Calu3 (cell line): ENCODE results near the gene CDO1. TPM values are rescaled to one million over a fixed set of nuclear protein-coding genes. Genes with fewer than 3 reads are reported as not detected.

Experiments
- BruUV-seq: library from RNA; stranded (reverse); fragments of 400-500 nt; replicated peaks from 2 replicates; lab custom pipeline; 2021; lab: Mats Ljungman, UMichigan
- CTCF ChIA-PET: fragments of 300-600 bp; sonication (Branson Sonifier 250); formaldehyde crosslinking; loops from one replicate; lab custom pipeline; 2022; ENCODE audit warnings: antibody characterized with exemption; lab: Charles Lee
- DNase-seq: peaks from one replicate; pipeline ENCODE4 v3.0.0; 2022
- H3K27ac Mint-ChIP-seq: one replicate; pipeline ENCODE4 v1.8.0; 2022; ENCODE audit warnings: mixed read lengths; ENCODE audit not compliant: unreplicated experiment
- H3K27me3 Mint-ChIP-seq: one replicate; pipeline ENCODE4 v1.8.0; 2022; ENCODE audit warnings: mixed read lengths; ENCODE audit not compliant: unreplicated experiment
- H3K36me3 Mint-ChIP-seq: one replicate; pipeline ENCODE4 v1.8.0; 2022; ENCODE audit warnings: mild to moderate bottlenecking, moderate library complexity, mixed read lengths; ENCODE audit not compliant: insufficient read depth, unreplicated experiment
- H3K4me1 Mint-ChIP-seq: one replicate; pipeline ENCODE4 v1.8.0; 2022; ENCODE audit warnings: mild to moderate bottlenecking, low read depth, mixed read lengths; ENCODE audit not compliant: unreplicated experiment
- H3K4me3 Mint-ChIP-seq: one replicate; pipeline ENCODE4 v1.8.0; 2022; ENCODE audit warnings: mild to moderate bottlenecking, low read depth, moderate library complexity, mixed read lengths; ENCODE audit not compliant: unreplicated experiment
- H3K9me3 Mint-ChIP-seq: one replicate; pipeline ENCODE4 v1.8.0; 2022; ENCODE audit warnings: low read depth, mixed read lengths; ENCODE audit not compliant: unreplicated experiment
- intact Hi-C: fragments of 100-400 bp; cut with micrococcal nuclease; formaldehyde crosslinking; loops from one replicate; pipeline ENCODE4 v1.10.0; 2022; ENCODE audit not compliant: unreplicated experiment
- total RNA-seq: library from RNA; stranded (reverse); gene quantifications from 2 replicates; pipeline ENCODE4 v1.2.3, GENCODE V29; 2022
- TF ChIP-seq, protein P1 (sequence below): fragments of 200-600 bp; IDR thresholded peaks from one replicate; pipeline ENCODE4 v1.8.0; 2022; ENCODE audit warnings: antibody characterized with exemption; ENCODE audit not compliant: unreplicated experiment

CDO1 gene
- total RNA-seq, 1 experiment from 2014 or later: not detected

DNA sequence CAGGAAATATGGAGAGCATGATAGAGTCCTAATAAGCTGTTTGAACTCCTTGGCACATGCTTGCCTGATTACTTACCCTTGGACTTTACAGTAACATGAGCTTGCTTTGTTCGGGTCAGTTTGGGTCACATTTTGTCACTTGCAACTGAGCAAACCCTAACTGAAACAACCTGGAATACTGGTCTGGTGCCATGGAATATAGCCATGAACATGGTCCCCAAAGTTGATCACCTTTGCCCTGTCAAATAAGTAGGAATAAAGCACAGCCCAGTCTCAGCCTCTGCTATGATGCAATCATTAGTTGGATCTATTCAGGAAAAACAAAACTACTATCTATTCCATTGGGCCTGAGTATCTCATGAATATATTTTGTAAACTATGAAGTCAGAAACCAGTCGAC lies 18.2 kb downstream of the CDO1 start:
- TF ChIP-seq, protein P1, sequence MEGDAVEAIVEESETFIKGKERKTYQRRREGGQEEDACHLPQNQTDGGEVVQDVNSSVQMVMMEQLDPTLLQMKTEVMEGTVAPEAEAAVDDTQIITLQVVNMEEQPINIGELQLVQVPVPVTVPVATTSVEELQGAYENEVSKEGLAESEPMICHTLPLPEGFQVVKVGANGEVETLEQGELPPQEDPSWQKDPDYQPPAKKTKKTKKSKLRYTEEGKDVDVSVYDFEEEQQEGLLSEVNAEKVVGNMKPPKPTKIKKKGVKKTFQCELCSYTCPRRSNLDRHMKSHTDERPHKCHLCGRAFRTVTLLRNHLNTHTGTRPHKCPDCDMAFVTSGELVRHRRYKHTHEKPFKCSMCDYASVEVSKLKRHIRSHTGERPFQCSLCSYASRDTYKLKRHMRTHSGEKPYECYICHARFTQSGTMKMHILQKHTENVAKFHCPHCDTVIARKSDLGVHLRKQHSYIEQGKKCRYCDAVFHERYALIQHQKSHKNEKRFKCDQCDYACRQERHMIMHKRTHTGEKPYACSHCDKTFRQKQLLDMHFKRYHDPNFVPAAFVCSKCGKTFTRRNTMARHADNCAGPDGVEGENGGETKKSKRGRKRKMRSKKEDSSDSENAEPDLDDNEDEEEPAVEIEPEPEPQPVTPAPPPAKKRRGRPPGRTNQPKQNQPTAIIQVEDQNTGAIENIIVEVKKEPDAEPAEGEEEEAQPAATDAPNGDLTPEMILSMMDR: no peak
- DNase-seq: no peak
- no TSS peak for BruUV-seq
- Mint-ChIP-seq H3K27ac (no peak overlapping the region), H3K9me3 (no peaks in the 10 kb centered on the region), H3K4me3 (no peak overlapping the region), H3K27me3 (peaks cover 4% of the 10 kb centered on the region), H3K36me3 (no peaks in the 10 kb centered on the region), H3K4me1 (no peaks in the 10 kb centered on the region)
- CTCF ChIA-PET: no interaction called here
- intact Hi-C loops: no loop called here

DNA sequence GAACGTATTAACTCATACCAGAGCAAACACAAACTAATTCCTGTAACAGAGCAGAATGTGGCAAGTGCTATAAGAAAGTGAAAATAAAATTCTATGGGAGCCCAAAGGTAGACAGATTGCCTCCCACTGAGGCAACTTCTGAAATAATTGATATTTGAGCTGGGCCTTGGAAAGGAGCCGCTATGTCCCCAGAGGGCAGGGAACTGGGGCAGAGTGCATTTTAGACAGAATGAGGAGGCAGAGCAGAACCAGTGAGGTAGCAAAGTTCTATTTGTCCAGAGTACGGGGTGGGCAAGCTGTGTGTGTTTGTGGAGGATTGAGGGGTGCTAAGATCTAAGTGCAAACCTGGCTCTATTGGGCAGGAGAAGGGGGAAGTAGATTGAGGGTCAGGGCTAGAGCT lies 19.8 kb downstream of the CDO1 start:
- CTCF ChIA-PET: interaction anchor here (0.6 to 1.8 kb wide), 2 partner anchors 29 to 154 kb away, joined by 3 read pairs; no protein-coding TSS in a partner anchor
- H3K36me3 Mint-ChIP-seq: no peaks in the 10 kb centered on the region
- H3K4me1 Mint-ChIP-seq: no peaks in the 10 kb centered on the region
- H3K27ac Mint-ChIP-seq: no peak overlapping the region
- peaks cover 16% of the 10 kb centered on the region for H3K27me3 Mint-ChIP-seq
- no peak for DNase-seq
- no peaks in the 10 kb centered on the region for H3K9me3 Mint-ChIP-seq
- intact Hi-C loops: no loop called here
- no TSS peak for BruUV-seq
- H3K4me3 Mint-ChIP-seq: no peak overlapping the region
- TF ChIP-seq, protein P1: no peak

DNA sequence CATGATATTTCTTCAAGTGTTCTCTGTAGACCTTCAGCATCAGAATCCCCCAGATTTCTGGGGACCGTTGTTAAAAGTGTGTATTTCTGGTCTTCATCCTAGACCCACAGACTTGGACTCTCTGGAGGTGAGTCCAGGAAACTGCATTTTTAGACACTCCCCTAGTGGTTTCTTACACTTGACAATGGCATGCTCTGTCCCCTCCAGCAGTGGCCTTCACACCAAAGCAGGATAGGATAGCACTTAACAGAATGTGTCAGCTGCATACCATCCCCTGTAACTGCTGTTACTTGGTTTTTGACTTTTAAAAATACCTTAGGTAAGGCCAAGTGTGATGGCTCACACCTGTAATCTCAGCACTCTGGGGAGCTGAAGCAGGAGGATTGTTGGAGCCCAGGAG lies 20.8 kb downstream of the CDO1 start:
- H3K4me1 Mint-ChIP-seq: no peaks in the 10 kb centered on the region
- no peaks in the 10 kb centered on the region for H3K36me3 Mint-ChIP-seq
- no peak for DNase-seq
- H3K27ac Mint-ChIP-seq: no peak overlapping the region
- intact Hi-C loops: no loop called here
- H3K9me3 Mint-ChIP-seq: no peaks in the 10 kb centered on the region
- CTCF ChIA-PET: interaction anchor here (1.8 kb wide), 1 partner anchor 28 kb away, joined by 3 read pairs; no protein-coding TSS in a partner anchor
- peaks cover 24% of the 10 kb centered on the region for H3K27me3 Mint-ChIP-seq
- H3K4me3 Mint-ChIP-seq: no peak overlapping the region
- BruUV-seq: no TSS peak
- TF ChIP-seq, protein P1: no peak

DNA sequence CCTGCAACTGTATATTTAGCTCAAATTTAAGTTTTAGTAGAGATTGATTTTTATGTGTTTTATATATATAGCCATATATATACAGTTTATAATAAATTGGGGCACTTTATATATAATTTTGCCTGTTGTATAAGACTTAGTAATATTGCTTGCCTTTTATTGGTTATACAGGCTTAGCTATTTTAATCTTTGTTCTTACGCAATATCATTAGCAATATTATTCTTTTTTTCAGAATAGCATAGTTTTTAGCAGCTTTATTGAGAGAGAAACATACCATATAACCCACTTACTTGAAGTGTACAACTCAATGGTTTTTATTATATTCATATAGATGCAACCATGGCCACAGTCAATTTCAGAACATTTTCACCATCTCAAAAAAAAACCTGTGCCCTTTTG lies 28.0 kb downstream of the CDO1 start:
- Mint-ChIP-seq H3K4me1 (no peaks in the 10 kb centered on the region), H3K36me3 (no peaks in the 10 kb centered on the region), H3K27me3 (peaks cover 27% of the 10 kb centered on the region), H3K9me3 (no peaks in the 10 kb centered on the region), H3K27ac (no peak overlapping the region), H3K4me3 (no peak overlapping the region)
- CTCF ChIA-PET: interaction anchor here (0.9 kb wide), 1 partner anchor 15 kb away, joined by 3 read pairs; no protein-coding TSS in a partner anchor
- BruUV-seq: no TSS peak
- no peak for DNase-seq
- intact Hi-C loops: no loop called here
- TF ChIP-seq, protein P1: no peak
